ENCODE measurements around the gene SLC43A3. TPM values are rescaled to one million over a fixed set of nuclear protein-coding genes. Genes with fewer than 3 reads are reported as not detected.

Gene SLC43A3
- total and polyA plus RNA-seq, 2 donors (not counting 3 experiments of a cell fraction or from before 2014, with no cell fraction given), result 68.9 to 104 TPM

GRCh38 chr11:57363131-57364080 lies 63.5 kb downstream of the SLC43A3 start:
- Histone ChIP-seq H2AFZ (ENCODE audit: low read depth, low read length) (no peak overlapping the region), H3K27me3 (ENCODE audit: control insufficient read depth in 2 of 2, insufficient read depth in 2 of 2, low read length in 2 of 2) (peaks cover 0 to 3% of the 10 kb centered on the region in 2 experiments), H3K4me2 (ENCODE audit: insufficient read depth, low read length) (no peak overlapping the region), H3K9ac (replicated peaks; ENCODE audit: extremely low read depth, insufficient read depth, low read length) (no peak overlapping the region), H3K9me3 (replicated peaks; ENCODE audit: control insufficient read depth, insufficient read depth, low read length) (no peaks in the 10 kb centered on the region), H4K20me1 (replicated peaks; ENCODE audit: control insufficient read depth, extremely low read depth, insufficient read depth, low read length) (no peaks in the 10 kb centered on the region), H3K4me1 (ENCODE audit: control insufficient read depth, extremely low read depth, insufficient read depth, low read length) (no peaks in the 10 kb centered on the region), H3K9me1 (replicated peaks; ENCODE audit: control insufficient read depth, extremely low read depth, insufficient read depth, low read length) (no peaks in the 10 kb centered on the region), H3K27ac (ENCODE audit: insufficient read depth, low read depth, low read length) (no peak overlapping the region), H3K4me3 (replicated peaks in 1 of 3; ENCODE audit: insufficient read depth in 1 of 3, low read depth in 1 of 3, low read length in 3 of 3) (no peak overlapping the region), H3K36me3 (ENCODE audit: control insufficient read depth in 2 of 2, extremely low read depth in 1 of 2, insufficient read depth in 2 of 2, low read length in 2 of 2) (no peaks in the 10 kb centered on the region), H3K79me2 (ENCODE audit: control insufficient read depth, insufficient read depth, low read length) (no peaks in the 10 kb centered on the region)
- POLR2A ChIA-PET, result no interaction called here
- dilution Hi-C loops (cut with MboI; ENCODE audit: extremely low pct_ligation_motif_present, low sequenced_read_pairs) (no loop called here), intact Hi-C loops (cut with micrococcal nuclease) (no loop called here)
- CTCF ChIA-PET, result interaction anchor here (2.5 kb wide), 1 partner anchor 13 kb away, joined by 9 read pairs; no protein-coding TSS in a partner anchor
- BruUV-seq (replicated peaks), result no TSS peak
- DNase-seq (ENCODE audit: low read depth, low spot score) (no peak), FAIRE-seq (no peak)
- TF ChIP-seq FOS (IDR thresholded peaks at IDR 0.05; ENCODE audit: borderline replicate concordance, insufficient read depth, low read length), result no peak
- TF ChIP-seq CTCF (IDR thresholded peaks at IDR 0.05; ENCODE audit: extremely low read depth in 1 of 2, insufficient read depth in 1 of 2, low read depth in 1 of 2, low read length in 2 of 2), result no peak

- Histone ChIP-seq H4K20me1 (replicated peaks; ENCODE audit: control insufficient read depth, extremely low read depth, insufficient read depth, low read length) (no peaks in the 10 kb centered on the region), H3K4me2 (ENCODE audit: insufficient read depth, low read length) (no peak overlapping the region), H3K27me3 (ENCODE audit: control insufficient read depth in 2 of 2, insufficient read depth in 2 of 2, low read length in 2 of 2) (peaks cover 0 to 3% of the 10 kb centered on the region in 2 experiments), H3K9ac (replicated peaks; ENCODE audit: extremely low read depth, insufficient read depth, low read length) (no peak overlapping the region), H3K27ac (ENCODE audit: insufficient read depth, low read depth, low read length) (no peak overlapping the region), H3K36me3 (ENCODE audit: control insufficient read depth in 2 of 2, extremely low read depth in 1 of 2, insufficient read depth in 2 of 2, low read length in 2 of 2) (no peaks in the 10 kb centered on the region), H3K4me1 (ENCODE audit: control insufficient read depth, extremely low read depth, insufficient read depth, low read length) (no peaks in the 10 kb centered on the region), H3K9me3 (replicated peaks; ENCODE audit: control insufficient read depth, insufficient read depth, low read length) (no peaks in the 10 kb centered on the region), H3K79me2 (ENCODE audit: control insufficient read depth, insufficient read depth, low read length) (no peaks in the 10 kb centered on the region), H2AFZ (ENCODE audit: low read depth, low read length) (no peak overlapping the region), H3K4me3 (replicated peaks in 1 of 3; ENCODE audit: insufficient read depth in 1 of 3, low read depth in 1 of 3, low read length in 3 of 3) (no peak overlapping the region), H3K9me1 (replicated peaks; ENCODE audit: control insufficient read depth, extremely low read depth, insufficient read depth, low read length) (no peaks in the 10 kb centered on the region)
- TF ChIP-seq CTCF (IDR thresholded peaks at IDR 0.05; ENCODE audit: extremely low read depth in 1 of 2, insufficient read depth in 1 of 2, low read depth in 1 of 2, low read length in 2 of 2) (no peak), MAX (IDR thresholded peaks at IDR 0.05; ENCODE audit: insufficient read depth, insufficient read length) (no peak), FOS (IDR thresholded peaks at IDR 0.05; ENCODE audit: borderline replicate concordance, insufficient read depth, low read length) (no peak), MYC (IDR thresholded peaks at IDR 0.05; ENCODE audit: low read depth, low read length) (no peak), JUN (IDR thresholded peaks at IDR 0.05; ENCODE audit: borderline replicate concordance, insufficient read depth, insufficient read length, low read depth) (no peak), POLR2A (IDR thresholded peaks at IDR 0.05; ENCODE audit: low read depth, low read length) (no peak), GATA2 (IDR thresholded peaks at IDR 0.05; ENCODE audit: insufficient read depth, insufficient read length, low read depth, low read length) (no peak), EZH2 (IDR thresholded peaks at IDR 0.05; ENCODE audit: borderline replicate concordance, low read depth, low read length, severe bottlenecking) (no peak), POLR2AphosphoS5 (IDR thresholded peaks at IDR 0.05; ENCODE audit: insufficient read depth, low read depth, low read length) (no peak)
- intact Hi-C loops (cut with micrococcal nuclease), result no loop called here
- POLR2A ChIA-PET, result no interaction called here
- DNase-seq (ENCODE audit: low read depth, low spot score) (no peak), FAIRE-seq (no peak)
- no TSS peak for BruUV-seq (replicated peaks)
- CTCF ChIA-PET, result interaction anchor here (2.5 kb wide), 1 partner anchor 12 kb away, joined by 9 read pairs; no protein-coding TSS in a partner anchor
- dilution Hi-C loops (cut with MboI; ENCODE audit: extremely low pct_ligation_motif_present, low sequenced_read_pairs), result no loop called here
Measured at GRCh38 chr11:57361926-57362325, 65.0 kb downstream of the SLC43A3 start.
